ENCODE data around the gene BCAT1. TPM values are rescaled to one million over a fixed set of nuclear protein-coding genes. Genes with fewer than 3 reads are reported as not detected.

Gene BCAT1
- total RNA-seq, 4 donors from 2014 or later, result 11.4 to 39.3 (median 18.0) TPM

DNA sequence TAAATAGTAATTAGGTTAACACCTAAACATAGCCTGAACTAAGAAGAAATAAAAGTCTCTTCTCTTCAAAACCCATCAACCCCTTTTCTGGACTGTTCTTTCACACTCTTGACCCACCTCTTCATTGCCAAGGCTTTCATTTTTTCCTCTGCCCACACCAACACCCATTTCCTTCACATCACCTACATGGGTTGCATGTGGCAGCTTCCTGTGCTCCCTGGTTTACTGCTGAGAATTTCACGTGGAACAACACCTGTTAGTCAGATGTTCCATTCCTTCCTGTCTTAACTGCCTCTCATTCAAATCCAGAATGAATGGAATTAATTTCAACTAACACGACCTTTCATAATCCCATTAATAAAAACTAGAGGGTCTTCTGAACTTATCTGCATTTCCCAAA is 157.3 kb downstream of the BCAT1 start:
- ATAC-seq, result no peak
- Histone ChIP-seq H3K36me3 (no peaks in the 10 kb centered on the region), H3K4me3 (no peak overlapping the region), H3K27ac (no peak overlapping the region), H3K4me1 (no peaks in the 10 kb centered on the region), H3K9me3 (no peaks in the 10 kb centered on the region), H3K27me3 (no peaks in the 10 kb centered on the region)
- 52 to 87% methylated on average over 2 of the region's 2 CpGs for WGBS, 2 donors (ENCODE audit: low coverage in 1 of 2)
- TF ChIP-seq, protein P1, sequence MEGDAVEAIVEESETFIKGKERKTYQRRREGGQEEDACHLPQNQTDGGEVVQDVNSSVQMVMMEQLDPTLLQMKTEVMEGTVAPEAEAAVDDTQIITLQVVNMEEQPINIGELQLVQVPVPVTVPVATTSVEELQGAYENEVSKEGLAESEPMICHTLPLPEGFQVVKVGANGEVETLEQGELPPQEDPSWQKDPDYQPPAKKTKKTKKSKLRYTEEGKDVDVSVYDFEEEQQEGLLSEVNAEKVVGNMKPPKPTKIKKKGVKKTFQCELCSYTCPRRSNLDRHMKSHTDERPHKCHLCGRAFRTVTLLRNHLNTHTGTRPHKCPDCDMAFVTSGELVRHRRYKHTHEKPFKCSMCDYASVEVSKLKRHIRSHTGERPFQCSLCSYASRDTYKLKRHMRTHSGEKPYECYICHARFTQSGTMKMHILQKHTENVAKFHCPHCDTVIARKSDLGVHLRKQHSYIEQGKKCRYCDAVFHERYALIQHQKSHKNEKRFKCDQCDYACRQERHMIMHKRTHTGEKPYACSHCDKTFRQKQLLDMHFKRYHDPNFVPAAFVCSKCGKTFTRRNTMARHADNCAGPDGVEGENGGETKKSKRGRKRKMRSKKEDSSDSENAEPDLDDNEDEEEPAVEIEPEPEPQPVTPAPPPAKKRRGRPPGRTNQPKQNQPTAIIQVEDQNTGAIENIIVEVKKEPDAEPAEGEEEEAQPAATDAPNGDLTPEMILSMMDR (IDR thresholded peaks at IDR 0.05), result no peak
- TF ChIP-seq POLR2AphosphoS5 (IDR thresholded peaks at IDR 0.05) (no peak), EP300 (IDR thresholded peaks at IDR 0.05) (no peak)

DNA sequence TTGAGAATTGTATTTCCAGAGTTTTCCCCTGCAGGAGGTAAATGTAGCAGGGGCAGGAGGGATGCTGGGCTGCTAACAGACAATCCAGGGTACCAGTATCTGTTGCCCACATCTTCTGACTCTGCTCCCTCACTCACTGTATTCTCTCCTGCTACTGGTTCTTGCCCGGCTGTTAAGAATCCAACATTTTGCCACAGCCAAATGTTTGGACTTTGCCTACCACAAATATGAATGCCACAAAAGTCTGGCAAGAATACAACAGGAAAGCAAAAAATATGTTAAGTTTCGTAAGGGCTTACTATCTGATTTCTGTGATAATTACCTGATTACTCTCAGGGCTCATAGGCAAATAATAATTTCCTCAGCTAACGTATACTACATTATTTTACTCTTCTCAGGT is 160.0 kb downstream of the BCAT1 start:
- ATAC-seq, result no peak
- TF ChIP-seq POLR2AphosphoS5 (IDR thresholded peaks at IDR 0.05) (no peak), POLR2A (IDR thresholded peaks at IDR 0.05) (no peak), EP300 (IDR thresholded peaks at IDR 0.05) (no peak)
- TF ChIP-seq, protein P1 (IDR thresholded peaks at IDR 0.05), result no peak
- H3K27me3 ChIP-seq, result no peaks in the 10 kb centered on the region
- no peaks in the 10 kb centered on the region for H3K36me3 ChIP-seq
- H3K9me3 ChIP-seq, result no peaks in the 10 kb centered on the region
- no peaks in the 10 kb centered on the region for H3K4me1 ChIP-seq
- H3K27ac ChIP-seq, result no peak overlapping the region
- no peak overlapping the region for H3K4me3 ChIP-seq
- WGBS, 2 donors (ENCODE audit: low coverage in 1 of 2), result 83 to 100% methylated on average over 3 of the region's 3 CpGs

GRCh38 chr12:24780697-24781368 is 168.1 kb downstream of the BCAT1 start:
- Histone ChIP-seq H3K27me3 (no peaks in the 10 kb centered on the region), H3K4me1 (peaks cover 0 to 14% (median 0%) of the 10 kb centered on the region in 3 donors), H3K36me3 (no peaks in the 10 kb centered on the region), H3K27ac (no peak overlapping the region), H3K4me3 (no peak overlapping the region), H3K9me3 (no peaks in the 10 kb centered on the region)
- ATAC-seq, result no peak
- TF ChIP-seq EP300 (IDR thresholded peaks at IDR 0.05), result no peak
- no peak for TF ChIP-seq POLR2AphosphoS5 (IDR thresholded peaks at IDR 0.05)
- TF ChIP-seq, protein P1 (IDR thresholded peaks at IDR 0.05), result no peak
- no peak for TF ChIP-seq POLR2A (IDR thresholded peaks at IDR 0.05)
- 64 to 70% methylated on average over 5 of the region's 5 CpGs for WGBS, 2 donors (ENCODE audit: low coverage in 1 of 2)

GRCh38 chr12:24778486-24779304 is 170.2 kb downstream of the BCAT1 start:
- Histone ChIP-seq H3K27me3 (no peaks in the 10 kb centered on the region), H3K4me3 (no peak overlapping the region), H3K4me1 (peaks cover 0 to 14% (median 0%) of the 10 kb centered on the region in 3 donors), H3K27ac (no peak overlapping the region), H3K9me3 (no peaks in the 10 kb centered on the region), H3K36me3 (no peaks in the 10 kb centered on the region)
- no peak for ATAC-seq
- 42 to 72% methylated on average over 4 of the region's 4 CpGs for WGBS, 2 donors (ENCODE audit: low coverage in 1 of 2)
- TF ChIP-seq, protein P1 (IDR thresholded peaks at IDR 0.05), result peak in 2 of 4 experiments; percentile 14 to 24
- TF ChIP-seq EP300 (IDR thresholded peaks at IDR 0.05), result no peak

DNA sequence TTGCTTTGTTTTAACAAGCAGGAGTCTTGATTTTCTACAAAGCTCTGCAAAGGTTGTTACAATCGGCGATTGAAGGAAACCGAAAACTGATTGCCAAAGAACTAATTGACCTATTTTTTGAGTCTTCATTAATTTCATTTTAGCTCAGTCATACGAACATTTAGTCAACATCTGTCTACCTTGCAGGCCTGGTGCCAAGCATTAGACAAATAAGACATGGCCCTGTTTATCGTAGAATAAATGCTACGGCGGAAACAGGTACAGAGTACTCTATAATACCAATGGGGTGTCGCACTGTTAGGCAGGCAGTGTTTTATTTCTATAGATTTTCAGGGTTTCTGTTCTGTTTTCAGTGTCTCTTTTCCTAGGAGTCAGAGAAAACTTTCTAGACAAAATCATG is 171.5 kb downstream of the BCAT1 start:
- no peak overlapping the region for H3K4me3 ChIP-seq
- no peak for TF ChIP-seq POLR2AphosphoS5 (IDR thresholded peaks at IDR 0.05)
- TF ChIP-seq POLR2A (IDR thresholded peaks at IDR 0.05), result no peak
- no peak for TF ChIP-seq EP300 (IDR thresholded peaks at IDR 0.05)
- TF ChIP-seq, protein P1 (IDR thresholded peaks at IDR 0.05), result no peak
- 59 to 79% methylated on average over 4 to 8 of the region's 8 CpGs for WGBS, 2 donors (ENCODE audit: low coverage in 1 of 2)
- H3K4me1 ChIP-seq, result peaks cover 0 to 14% (median 0%) of the 10 kb centered on the region in 3 donors
- no peak overlapping the region for H3K27ac ChIP-seq
- no peak for ATAC-seq
- no peaks in the 10 kb centered on the region for H3K9me3 ChIP-seq
- no peaks in the 10 kb centered on the region for H3K27me3 ChIP-seq
- no peaks in the 10 kb centered on the region for H3K36me3 ChIP-seq
